Activated CD4-positive, alpha-beta T cell treated with anti-CD3 and anti-CD28 coated beads, Interleukin-10, Interleukin-2, amounts not matched to agents 100 ng/mL and 50 ng/mL, durations not matched to agents 16 hours and 8 hours (primary cell): ENCODE measurements around the gene METTL24.
A peak's percentile ranks its signal among the peaks of the same experiment; 100 is the strongest.
"Not testable (repeated sequence)": the region's sequence is repeated elsewhere in the genome, so short reads cannot be mapped to it uniquely, and the experiment has no call there.

ENCODE experiments used
- DNase-seq: peaks from one replicate; pipeline ENCODE4 v3.0.0-alpha.2; 2020

METTL24 gene

DNA sequence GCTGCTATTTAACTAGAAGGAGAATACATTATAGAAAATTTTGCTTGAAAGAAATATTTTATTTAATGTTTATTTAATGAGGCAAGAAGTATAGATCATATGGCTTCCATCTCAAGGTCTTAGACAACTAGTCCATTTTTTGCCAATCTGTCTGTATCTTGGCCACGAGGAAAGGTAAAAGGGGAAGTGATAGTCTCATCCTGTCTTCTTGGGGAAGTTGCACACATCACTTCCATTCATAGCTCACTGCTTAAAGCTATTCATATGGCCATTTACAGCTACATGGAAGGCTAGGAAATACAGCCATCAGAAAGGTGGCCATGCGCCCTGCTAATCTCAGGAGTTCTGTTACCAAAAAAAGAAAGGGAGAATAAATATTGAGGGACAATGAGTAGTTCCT lies 50.8 kb downstream of the METTL24 start:
- no peak for DNase-seq

DNA sequence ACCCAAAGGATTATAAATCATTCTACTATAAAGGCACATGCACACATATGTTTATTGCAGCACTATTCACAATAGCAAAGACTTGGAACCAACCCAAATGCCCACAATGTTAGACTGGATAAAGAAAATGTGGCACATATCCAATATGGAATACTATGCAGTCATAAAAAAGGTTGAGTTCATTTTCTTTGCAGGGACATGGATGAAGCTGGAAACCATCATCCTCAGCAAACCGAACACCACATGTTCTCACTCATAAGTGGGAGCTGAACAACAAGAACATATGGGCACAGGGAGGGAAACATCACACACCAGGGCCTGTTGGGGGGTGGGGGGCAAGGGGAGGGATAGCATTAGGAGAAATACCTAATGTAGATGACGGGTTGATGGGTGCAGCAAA lies 52.3 kb downstream of the METTL24 start:
- DNase-seq = not testable (repeated sequence)

DNA sequence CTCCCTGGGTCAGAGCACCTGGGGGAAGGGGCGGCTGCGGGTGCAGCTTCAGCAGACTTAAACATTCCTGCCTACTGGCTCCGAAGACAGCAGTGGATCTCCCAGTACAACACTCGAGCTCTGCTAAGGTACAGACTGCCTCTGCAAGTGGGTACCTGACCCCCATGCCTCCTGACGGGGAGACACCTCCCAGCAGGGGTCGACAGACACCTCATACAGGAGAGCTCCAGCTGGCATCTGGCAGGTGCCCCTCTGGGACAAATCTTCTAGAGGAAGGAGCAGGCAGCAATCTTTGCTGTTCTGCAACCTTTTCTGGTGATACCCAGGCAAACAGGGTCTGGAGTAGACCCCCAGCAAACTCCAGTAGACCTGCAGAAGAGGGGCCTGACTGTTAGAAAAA lies 54.5 kb downstream of the METTL24 start:
- DNase-seq = not testable (repeated sequence)

DNA sequence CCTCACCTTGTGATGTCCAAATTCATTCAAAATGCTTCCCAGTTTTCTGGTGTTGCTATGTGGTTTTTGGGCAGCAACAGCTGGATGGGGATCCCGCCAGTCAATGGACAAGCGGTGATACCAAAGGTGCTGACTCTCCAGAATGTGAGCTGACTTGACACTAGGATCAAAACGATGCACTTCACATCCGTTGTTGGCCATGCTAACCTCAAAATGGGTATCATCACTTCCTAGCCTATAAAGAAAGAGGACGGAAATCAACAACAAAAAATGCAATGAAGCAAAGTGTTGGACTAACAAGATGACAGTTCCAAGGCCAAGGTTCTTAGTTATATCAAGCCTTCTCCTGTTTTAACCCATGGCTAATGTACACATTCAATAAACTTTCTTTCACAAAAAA lies 59.2 kb downstream of the METTL24 start:
- DNase-seq = no peak

DNA sequence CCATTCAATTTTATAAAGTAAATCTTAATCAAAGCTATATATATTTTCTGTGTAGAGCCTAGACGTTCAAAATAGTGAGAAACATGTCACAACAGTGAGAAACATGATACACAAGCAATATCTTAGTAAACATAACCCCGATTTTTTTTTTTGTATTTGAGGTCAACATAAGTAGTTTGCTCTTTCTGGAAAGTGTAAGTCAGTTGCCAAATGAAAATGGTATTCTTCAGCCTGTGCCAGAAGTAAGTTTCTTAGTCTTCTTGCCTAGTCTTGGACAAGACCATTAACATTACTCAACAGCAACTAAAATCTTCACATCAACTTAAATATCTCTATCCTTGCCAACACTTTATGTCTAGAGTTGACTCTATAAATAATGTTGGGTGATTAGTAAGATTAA lies 59.7 kb downstream of the METTL24 start:
- DNase-seq = no peak

DNA sequence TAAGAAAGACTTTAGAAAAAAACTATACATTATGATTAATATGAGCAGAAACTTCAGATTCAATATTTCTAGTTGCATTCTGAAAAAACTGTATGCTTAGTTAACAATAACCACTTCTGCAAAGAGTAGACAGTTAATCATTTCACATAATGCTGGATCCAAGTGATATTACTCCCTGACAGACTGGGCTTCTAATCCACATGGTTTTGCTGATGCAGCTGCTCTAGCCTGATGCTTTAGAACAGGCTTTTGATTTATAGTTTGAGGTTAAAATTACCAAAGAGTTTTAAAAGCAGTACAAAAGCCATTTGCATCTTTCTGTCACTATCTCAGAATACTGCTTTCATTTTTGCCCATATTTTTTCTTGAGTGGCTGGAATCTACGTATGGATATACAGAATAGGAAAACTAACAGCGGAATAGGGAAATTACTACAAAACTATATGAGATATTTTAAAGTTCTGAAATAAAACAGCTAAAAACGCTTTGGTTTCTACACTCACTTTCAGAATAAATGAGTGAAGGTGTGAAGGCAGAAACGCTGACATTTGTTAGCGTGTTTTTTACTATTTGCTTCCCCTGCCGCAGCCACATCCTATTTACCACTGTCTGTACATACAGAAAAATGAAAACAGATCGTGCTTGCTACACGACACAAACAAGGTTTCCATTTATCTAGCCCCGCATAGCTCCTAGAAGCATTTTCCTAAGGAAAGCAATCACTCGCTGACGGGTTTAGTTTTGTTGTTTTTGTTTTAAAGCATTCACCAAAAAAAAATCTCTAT lies 61.7 kb downstream of the METTL24 start:
- DNase-seq = peak; percentile 2

DNA sequence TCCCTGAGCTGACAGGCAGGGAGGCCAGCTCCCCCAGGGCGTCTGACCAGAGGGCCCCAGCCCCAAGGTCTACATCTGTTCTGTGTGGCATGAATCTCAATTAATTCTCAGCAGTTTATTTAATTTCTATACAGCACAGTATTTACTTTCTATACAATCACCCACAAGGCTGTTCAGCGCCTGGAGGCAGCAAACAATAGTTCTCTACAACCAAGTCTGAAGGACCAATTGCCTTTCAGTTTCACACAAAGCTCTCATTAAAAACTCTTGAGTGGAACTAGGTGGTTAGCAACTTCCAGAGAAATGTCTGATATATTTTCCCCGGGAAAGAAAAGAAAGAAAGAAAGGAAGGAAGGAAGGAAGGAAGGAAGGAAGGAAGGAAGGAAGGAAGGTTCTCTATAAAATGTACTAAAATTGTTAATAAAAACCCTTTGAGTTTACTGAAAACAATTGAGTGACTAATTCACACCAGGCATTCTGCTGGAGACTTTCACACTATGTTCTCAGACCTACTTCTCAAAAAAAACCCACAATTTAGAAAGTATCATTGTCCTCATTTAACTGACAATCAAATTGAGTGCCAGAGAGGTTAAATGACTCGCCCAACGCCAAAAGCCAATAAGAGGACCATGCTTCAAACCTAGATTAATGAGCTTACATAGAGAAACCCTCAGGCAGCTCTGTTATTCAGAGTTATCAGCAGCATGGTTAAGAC lies 62.5 kb downstream of the METTL24 start:
- DNase-seq = no peak

DNA sequence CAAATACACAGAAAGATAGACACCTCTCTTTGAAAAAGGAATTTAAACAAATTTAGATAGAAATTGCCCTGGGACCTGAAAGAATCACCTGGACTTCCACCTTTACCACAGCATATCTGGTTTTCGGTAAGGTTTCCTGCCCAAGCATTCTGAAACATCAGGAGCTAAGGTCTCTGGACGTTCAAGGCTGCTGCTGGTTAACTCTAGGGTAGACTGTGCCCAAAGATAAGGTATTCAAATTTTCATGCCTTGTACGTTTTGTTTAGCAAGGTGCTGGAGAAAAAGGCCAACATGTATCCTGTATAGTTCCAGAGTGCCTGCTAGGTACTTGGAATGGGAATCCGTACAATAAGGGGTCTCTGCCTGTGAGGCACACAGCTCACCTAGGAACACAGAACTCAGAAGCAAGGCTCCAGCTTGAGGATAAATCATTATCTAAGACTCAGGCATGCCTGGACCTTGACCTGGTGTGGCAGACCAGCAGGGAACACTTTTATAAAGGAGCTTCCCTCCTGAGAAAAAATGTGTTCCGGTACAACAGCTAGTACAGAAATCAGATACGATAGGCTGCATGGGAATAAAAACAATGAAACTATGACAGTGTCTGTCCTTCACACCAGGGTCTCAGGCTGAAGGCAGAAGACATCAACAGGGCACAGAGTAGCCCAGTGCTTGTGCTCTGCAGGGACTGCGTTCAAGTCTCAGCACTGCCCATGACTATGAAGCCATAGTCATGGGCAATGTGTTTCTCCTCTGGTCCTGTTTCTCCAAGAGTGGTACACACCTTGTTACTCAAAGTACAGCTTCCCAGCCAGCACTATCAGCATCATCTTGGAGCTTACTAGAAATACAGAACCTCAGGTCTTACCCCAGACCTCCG lies 70.4 kb downstream of the METTL24 start:
- no peak for DNase-seq

DNA sequence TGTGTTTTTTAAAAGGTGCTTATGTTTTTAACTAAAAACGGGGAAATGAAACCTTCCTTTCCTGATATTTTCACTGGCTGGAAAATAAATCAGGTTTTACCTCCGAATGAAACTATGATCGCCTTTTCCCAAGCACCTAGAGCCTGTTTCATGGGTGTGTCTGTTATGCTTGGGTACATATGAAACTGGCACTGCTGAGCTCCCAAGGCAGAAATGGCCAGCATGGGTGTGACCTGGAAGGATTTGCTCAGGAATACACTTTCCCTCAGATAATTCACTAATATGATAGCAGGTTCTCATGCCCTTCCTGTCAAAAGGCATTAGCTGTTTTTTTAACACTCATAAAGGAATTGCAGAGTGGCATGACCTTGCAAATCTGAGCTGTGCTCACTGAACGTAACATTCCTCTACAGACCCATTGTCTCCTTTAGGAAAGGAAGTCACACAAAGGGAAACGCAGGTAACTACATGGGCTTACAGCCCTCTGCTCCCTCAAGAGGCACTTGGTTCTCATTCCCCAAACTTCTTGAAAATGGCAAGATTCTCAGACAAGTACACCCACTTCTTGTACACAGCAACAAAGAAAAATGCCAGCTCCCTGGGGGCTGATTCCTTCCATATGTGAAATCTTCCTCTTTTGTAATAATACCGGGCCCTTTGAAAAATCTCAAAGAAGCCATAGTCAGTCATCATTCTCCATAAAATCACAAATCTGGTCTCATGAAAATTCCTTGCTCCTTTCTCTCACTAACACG lies 72.7 kb downstream of the METTL24 start:
- DNase-seq = no peak

DNA sequence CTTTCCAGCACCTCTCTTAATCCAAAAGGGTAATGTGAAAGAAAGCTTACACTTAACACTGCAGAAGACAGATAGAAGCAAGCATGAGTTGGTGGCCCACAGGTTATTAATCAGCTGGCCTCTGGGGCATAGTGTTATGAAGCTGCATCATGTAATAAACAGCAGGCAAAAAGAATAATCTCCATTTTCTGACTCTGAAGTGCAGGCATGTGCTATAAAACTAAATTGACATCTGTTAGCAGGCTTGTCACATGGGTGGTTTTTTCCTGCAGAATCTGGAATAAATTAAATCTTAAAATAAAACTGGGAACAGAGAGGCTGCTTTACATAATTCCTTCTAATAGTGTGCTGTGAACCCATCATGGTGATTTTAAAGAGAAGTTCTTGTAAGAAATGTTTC lies 73.3 kb downstream of the METTL24 start:
- DNase-seq = no peak

DNA sequence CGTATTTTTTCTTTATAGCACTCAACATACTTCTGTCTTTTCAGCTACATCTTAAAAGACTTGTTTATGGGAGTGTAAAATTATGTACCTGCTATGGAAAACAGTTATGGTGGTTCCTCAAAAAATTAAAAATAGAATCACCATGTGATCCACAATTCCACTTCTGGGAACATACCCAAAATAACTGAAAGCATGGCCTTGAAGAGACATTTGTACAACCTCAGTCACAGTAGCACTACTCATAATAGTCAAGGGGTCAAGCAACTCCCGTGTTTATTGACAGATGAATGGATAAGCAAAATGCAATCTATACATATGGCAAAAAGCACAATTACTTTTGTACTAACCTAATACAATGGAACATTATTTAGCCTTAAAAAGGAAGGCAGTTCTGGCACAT lies 74.5 kb downstream of the METTL24 start:
- DNase-seq = no peak

DNA sequence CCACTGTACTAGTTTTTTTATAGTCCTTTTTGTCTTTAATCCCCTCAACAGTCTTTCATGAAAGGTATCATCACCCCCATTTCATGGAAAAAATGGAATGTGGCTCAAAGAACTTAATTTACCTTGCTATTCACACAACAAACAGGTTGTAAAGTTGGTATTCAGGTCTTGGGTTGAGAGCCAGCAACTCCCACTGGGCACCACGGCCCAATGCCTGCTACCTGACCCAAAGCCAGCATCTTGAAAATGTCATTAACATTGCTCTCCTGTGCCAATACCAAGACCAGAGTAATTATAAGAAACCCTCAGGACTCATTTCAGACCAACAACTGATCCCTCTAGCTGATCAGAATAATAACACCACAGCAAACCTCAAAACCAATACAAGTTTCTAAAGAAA lies 75.7 kb downstream of the METTL24 start:
- no peak for DNase-seq

DNA sequence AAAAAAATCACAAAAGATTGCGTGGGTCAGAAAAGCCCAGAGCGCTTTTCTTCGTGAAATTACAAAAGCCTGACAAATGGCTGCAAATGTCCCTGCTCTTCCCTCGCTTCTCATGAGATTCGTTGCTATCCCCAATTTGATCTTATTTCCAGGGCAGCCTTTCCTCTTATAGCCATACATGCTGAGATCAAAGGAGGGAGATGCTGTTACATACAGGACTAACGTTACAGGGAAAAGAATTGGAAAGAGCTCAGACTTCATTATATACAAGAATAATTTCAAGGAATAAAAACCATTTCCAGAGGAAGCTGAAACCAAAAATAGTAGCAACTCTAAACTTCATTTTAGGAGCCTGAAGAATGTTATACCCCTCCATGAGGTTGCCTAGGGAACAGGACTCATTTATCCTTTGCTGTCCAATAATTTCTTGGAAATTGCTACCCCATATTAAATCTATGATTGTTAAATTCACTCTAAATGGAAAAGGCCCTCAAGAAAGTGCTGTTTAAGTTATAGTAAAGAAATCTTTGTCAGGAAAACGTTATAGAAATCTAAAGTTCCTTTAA lies 81.0 kb downstream of the METTL24 start:
- DNase-seq = no peak

DNA sequence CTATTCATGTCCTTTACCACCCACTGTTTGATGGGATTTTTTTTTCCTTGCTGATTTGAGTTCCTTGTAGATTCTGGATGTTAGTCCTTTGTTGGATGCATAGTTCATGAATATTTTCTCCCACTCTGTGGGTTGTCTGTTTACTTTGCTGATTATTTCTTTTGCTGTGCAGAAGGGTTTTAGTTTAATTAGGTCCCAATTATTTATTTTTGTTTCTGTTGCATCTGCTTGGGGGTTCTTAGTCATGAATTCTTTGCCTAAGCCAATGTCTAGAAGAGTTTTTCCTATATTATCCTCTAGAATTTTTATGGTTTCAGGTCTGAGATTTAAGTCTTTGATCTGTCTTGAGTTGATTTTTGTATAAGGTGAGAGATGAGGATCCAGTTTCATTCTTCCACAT lies 85.4 kb downstream of the METTL24 start:
- DNase-seq = not testable (repeated sequence)

DNA sequence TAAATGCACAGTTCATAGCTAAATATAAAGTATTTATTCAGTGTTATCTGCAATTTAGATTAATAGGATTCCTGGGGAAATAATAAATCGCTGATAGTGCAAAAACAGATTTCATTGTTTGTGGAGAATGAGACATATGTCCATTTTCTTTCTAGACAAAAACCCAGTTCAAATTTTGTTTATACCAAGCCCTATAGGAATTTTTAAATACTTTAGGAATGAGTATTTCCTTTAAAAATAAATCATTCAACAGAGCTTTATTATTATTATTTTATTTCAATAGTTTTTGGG lies 86.5 kb downstream of the METTL24 start:
- DNase-seq = no peak

DNA sequence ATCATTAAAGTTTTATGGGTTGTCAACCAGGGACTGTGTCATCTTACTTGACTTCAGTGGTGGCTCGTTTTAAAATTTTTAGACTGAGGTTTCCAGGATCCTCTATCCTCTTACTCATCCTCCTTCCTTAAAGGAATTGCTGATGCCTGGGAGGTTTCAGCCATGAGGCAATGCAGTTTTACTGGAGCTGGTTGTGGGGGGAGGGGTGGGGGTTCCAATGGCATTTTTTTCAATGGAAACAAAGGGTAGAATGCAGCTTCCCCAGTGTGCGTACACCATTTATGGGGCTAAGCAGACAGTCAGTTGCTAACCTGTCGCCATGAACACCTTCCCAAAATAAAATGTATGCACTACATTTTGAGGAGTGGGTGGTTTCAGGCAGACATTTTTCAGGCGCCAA lies 88.0 kb downstream of the METTL24 start:
- no peak for DNase-seq

DNA sequence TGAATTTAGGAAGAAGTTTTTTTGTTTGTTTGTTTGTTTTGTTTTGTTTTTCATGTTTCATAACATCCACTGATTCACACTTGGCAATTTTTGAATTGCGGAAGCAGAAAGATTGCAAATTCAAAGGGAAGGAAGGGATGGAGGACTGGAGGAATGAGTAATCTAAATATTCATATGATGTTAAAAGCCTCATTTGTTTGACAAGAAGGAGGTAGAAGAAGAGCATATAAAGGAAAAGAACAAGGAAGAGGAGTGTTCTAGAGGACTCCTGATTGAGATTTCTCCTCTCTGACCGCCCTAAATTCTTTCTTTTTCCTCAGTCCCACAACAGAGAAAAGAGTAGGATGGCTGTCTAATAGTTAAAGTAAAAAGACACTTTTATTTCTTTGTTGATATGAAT lies 88.5 kb downstream of the METTL24 start:
- DNase-seq = no peak

DNA sequence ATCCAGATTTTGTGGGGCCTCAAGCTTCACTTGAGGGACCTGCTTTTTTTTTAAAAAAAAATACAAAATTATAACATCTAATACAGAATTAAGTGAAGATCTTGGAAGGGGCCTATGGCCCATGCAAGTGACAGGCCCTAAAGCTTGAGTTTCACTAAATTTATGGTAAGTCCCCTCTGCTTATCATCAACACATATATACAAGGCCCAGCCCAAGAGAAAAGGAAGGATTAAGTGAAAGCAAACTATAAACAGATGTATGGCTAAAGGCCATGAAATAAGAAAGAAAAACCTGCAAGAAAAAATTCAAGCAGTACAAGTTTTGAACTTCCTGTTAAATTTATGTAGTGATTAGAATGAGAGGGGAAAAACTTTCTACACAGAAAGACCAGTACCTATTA lies 91.2 kb downstream of the METTL24 start:
- no peak for DNase-seq

DNA sequence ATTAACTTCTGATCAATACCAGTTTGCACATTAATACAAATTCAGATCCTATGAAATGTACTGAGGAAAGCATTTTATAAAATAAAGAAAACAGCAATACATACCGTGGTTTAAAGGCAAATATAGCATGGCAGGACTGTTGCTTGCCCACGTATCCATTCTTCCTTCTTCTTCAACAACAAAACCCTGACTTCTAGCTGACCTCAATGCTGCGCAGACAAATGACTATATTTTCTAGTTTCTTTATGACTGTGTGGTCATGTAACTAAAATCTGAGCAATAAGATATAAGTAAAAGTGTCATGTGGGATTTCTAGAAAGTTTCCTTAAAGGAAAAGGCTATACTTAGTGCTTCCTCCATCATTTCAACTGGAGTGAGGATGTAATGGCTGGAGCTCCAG lies 92.9 kb downstream of the METTL24 start:
- no peak for DNase-seq

DNA sequence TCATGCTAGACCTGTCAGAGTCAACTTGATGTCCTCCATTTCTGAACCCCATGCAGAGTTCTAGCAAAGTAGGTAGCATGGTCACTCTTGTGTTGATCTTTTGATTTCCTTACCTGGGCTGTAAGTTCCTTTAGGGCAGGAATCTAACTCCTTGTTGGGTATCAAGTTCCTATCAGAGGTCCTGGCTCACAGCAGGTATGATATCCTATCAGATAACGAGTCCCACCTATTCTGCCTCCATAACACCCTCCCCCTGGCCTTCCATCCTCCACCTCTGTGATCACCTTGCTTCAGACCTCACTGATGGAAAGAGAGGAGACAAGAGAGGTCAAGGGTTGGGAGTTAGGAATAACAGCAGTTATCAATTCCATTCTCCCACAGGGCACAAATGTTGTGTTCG lies 101.8 kb downstream of the METTL24 start:
- DNase-seq = no peak

DNA sequence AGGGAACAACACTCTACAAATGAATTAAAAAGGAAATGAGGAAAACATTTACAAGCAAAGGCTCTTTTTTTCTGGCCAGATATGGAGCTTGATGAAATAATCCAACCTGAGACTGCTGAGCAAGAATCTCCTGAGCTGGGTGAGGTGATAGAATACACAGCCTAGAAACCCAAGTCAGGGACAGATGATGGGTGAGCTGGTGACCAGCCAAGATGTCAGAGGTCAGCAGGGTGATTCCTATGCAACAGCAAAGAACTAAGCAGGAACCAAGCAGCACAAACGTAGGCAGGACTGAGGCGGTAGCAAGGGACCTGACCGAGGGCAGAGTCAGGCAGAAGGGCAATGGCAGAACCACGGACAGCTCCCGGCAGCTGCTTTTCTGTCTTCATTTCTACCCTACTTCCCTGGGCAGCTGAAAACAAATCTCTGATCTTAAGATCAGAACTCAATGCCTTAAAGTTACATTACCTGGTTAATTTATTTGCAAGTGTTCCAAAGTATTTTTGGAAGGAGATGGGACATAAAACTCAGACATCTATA lies 102.9 kb downstream of the METTL24 start:
- DNase-seq = no peak

DNA sequence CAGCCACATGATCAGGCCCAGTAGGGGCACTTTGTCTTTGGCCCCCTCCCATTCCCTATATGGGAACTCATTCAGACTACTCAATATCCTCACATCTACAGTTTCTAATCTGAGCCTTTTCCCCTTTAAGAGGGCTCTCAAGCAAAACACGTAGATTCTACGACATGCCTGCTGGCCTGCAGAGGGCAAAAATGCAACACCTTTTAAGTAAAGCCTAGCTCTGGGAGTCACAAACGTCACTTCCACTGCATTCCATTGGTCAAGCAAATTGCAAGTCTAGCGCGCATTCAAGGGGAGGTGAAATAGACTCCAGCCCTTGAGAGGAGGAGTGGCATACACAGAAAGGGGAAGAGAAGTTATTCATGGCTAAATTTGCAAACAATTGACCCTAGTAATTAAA lies 107.3 kb downstream of the METTL24 start:
- no peak for DNase-seq

DNA sequence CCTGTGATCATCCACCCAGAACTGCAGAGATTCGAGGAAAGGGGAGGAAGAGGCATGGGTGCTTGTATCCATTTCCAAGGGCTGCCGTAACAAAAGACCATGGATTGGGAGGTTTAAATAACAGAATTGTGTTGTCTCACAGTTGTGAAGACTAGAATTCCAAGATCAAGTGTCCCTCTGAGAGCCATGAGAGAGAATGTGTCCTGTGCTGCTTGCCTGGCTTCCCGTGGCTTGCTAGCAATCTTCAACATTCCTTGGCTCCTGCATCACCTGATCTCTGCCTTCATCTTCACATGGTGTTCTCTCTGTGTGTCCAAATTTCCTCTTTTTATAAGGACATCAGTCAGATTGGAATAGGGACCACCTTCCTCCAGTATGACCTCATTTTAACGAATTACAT lies 108.1 kb downstream of the METTL24 start:
- no peak for DNase-seq
